ENCODE data around the gene GANC. TPM values are rescaled to one million over a fixed set of nuclear protein-coding genes. Genes with fewer than 3 reads are reported as not detected.

The GANC gene
- total RNA-seq, 2 experiments from 2014 or later = 27.9 to 31.7 TPM

- peaks cover 40% of the 10 kb centered on the region for H3K79me2 ChIP-seq (ENCODE audit: insufficient read depth, low read depth, low read length)
- no peak overlapping the region for H2AFZ ChIP-seq (ENCODE audit: low read length)
- H3K36me3 ChIP-seq (ENCODE audit: insufficient read depth, low read length) = peaks cover 83% of the 10 kb centered on the region
- no peak overlapping the region for H3K4me2 ChIP-seq (ENCODE audit: low read length)
- no peak for DNase-seq (ENCODE audit: low spot score)
- H4K20me1 ChIP-seq (ENCODE audit: insufficient read depth, low read length) = peaks cover 11% of the 10 kb centered on the region; the same call in 1 of the 2 replicates
- H3K27ac ChIP-seq (ENCODE audit: low read depth, low read length, poor library complexity, severe bottlenecking) = no peak overlapping the region
- BruUV-seq (replicated peaks) = no TSS peak
- intact Hi-C loops (cut with micrococcal nuclease; ENCODE audit: unreplicated experiment) = no loop called here
- CTCF ChIA-PET (ENCODE audit: unreplicated experiment) = no interaction called here
- H3K4me1 ChIP-seq (ENCODE audit: insufficient read depth, low read length, poor library complexity, severe bottlenecking) = peaks cover 18% of the 10 kb centered on the region
- H3K9me2 ChIP-seq (ENCODE audit: insufficient read depth, low read length) = no peaks in the 10 kb centered on the region
- no peaks in the 10 kb centered on the region for H3K9me3 ChIP-seq (ENCODE audit: low read length)
- POLR2A ChIA-PET = no interaction called here
- no peak overlapping the region for H3K4me3 ChIP-seq (ENCODE audit: low read depth, low read length, poor library complexity, severe bottlenecking)
- TF ChIP-seq CTCF (conservative IDR thresholded peaks at IDR 0.05; ENCODE audit: low read length) (no peak), EZH2phosphoT487 (IDR thresholded peaks at IDR 0.05; ENCODE audit: borderline replicate concordance, low read depth, low read length) (no peak)
Measured at GRCh38 chr15:42267286-42267685, 5.7 kb upstream of the GANC start.

GRCh38 chr15:42270551-42270950, 2.5 kb upstream of the GANC start:
- no peaks in the 10 kb centered on the region for H3K9me3 ChIP-seq (ENCODE audit: low read length)
- H3K27ac ChIP-seq (ENCODE audit: low read depth, low read length, poor library complexity, severe bottlenecking) = no peak overlapping the region
- DNase-seq (ENCODE audit: low spot score) = no peak
- no peak overlapping the region for H2AFZ ChIP-seq (ENCODE audit: low read length)
- no peak for TF ChIP-seq EZH2phosphoT487 (IDR thresholded peaks at IDR 0.05; ENCODE audit: borderline replicate concordance, low read depth, low read length)
- TF ChIP-seq CTCF (conservative IDR thresholded peaks at IDR 0.05; ENCODE audit: low read length) = no peak
- peaks cover 29% of the 10 kb centered on the region for H3K4me1 ChIP-seq (ENCODE audit: insufficient read depth, low read length, poor library complexity, severe bottlenecking)
- CTCF ChIA-PET (ENCODE audit: unreplicated experiment) = no interaction called here
- peak overlapping the region; percentile 54; the same call in 1 of the 2 replicates for H3K4me2 ChIP-seq (ENCODE audit: low read length)
- H3K36me3 ChIP-seq (ENCODE audit: insufficient read depth, low read length) = peaks cover 52% of the 10 kb centered on the region
- POLR2A ChIA-PET = interaction anchor here (1.0 kb wide), 2 partner anchors 11 to 42 kb away, joined by 3 to 4 read pairs; no protein-coding TSS in a partner anchor
- intact Hi-C loops (cut with micrococcal nuclease; ENCODE audit: unreplicated experiment) = loop anchor here (5.0 to 10.0 kb wide), 2 partner anchors 53 to 284 kb away; no protein-coding TSS in a partner anchor
- BruUV-seq (replicated peaks) = no TSS peak
- H3K4me3 ChIP-seq (ENCODE audit: low read depth, low read length, poor library complexity, severe bottlenecking) = peak overlapping the region; percentile 32
- H3K79me2 ChIP-seq (ENCODE audit: insufficient read depth, low read depth, low read length) = peaks cover 62% of the 10 kb centered on the region
- no peaks in the 10 kb centered on the region for H3K9me2 ChIP-seq (ENCODE audit: insufficient read depth, low read length)
- peaks cover 16% of the 10 kb centered on the region; the same call in 1 of the 2 replicates for H4K20me1 ChIP-seq (ENCODE audit: insufficient read depth, low read length)

- Histone ChIP-seq H3K9me2 (ENCODE audit: insufficient read depth, low read length) (no peaks in the 10 kb centered on the region), H3K4me2 (ENCODE audit: low read length) (peak overlapping the region; percentile 54), H2AFZ (ENCODE audit: low read length) (no peak overlapping the region), H3K79me2 (ENCODE audit: insufficient read depth, low read depth, low read length) (peaks cover 67% of the 10 kb centered on the region), H3K27ac (ENCODE audit: low read depth, low read length, poor library complexity, severe bottlenecking) (no peak overlapping the region), H3K36me3 (ENCODE audit: insufficient read depth, low read length) (peaks cover 48% of the 10 kb centered on the region), H3K4me3 (ENCODE audit: low read depth, low read length, poor library complexity, severe bottlenecking) (peak overlapping the region; percentile 32), H3K4me1 (ENCODE audit: insufficient read depth, low read length, poor library complexity, severe bottlenecking) (peaks cover 34% of the 10 kb centered on the region), H3K9me3 (ENCODE audit: low read length) (no peaks in the 10 kb centered on the region), H4K20me1 (ENCODE audit: insufficient read depth, low read length) (peaks cover 16% of the 10 kb centered on the region; the same call in 1 of the 2 replicates)
- BruUV-seq (replicated peaks) = no TSS peak
- TF ChIP-seq EZH2phosphoT487 (IDR thresholded peaks at IDR 0.05; ENCODE audit: borderline replicate concordance, low read depth, low read length) = no peak
- no peak for TF ChIP-seq CTCF (conservative IDR thresholded peaks at IDR 0.05; ENCODE audit: low read length)
- no peak for DNase-seq (ENCODE audit: low spot score)
- ChIA-PET CTCF (ENCODE audit: unreplicated experiment) (no interaction called here), POLR2A (interaction anchor here (0.6 to 1.0 kb wide), 3 partner anchors 9 to 43 kb away, joined by 3 to 4 read pairs (median 3); no protein-coding TSS in a partner anchor)
- intact Hi-C loops (cut with micrococcal nuclease; ENCODE audit: unreplicated experiment) = loop anchor here (5.0 to 10.0 kb wide), 2 partner anchors 54 to 284 kb away; no protein-coding TSS in a partner anchor
Measured at GRCh38 chr15:42270996-42271395, 2.0 kb upstream of the GANC start.
